HCT116 (cell line): Measurements from ENCODE around the gene CNTNAP5. TPM values are rescaled to one million over a fixed set of nuclear protein-coding genes. Genes with fewer than 3 reads are reported as not detected.

ENCODE experiments used
- ATAC-seq: fragments of 200-7000 bp; cut with Tn5 transposase; 2 replicates; pipeline ENCODE4 v1.9.1; 2020; ENCODE audit warnings: mild to moderate bottlenecking, moderate library complexity
- BruUV-seq: library from RNA; stranded (reverse); fragments of 400-500 nt; replicated peaks from 2 replicates; lab custom pipeline; 2021; lab: Mats Ljungman, UMichigan
- CTCF ChIA-PET: fragments of 300-600 bp; sonication (Branson Sonifier 250); formaldehyde crosslinking; loops from one replicate; lab custom pipeline; 2021; ENCODE audit warnings: antibody characterized with exemption; lab: Charles Lee
- POLR2A ChIA-PET: fragments of 300-600, 350-600 bp; sonication (Branson Sonifier 250); formaldehyde crosslinking; loops from one replicate; lab custom pipeline; 2021; ENCODE audit warnings: antibody characterized with exemption; lab: Charles Lee
- RAD21 ChIA-PET, 2 experiments: fragments of 300-600 bp; sonication (Branson Sonifier 250); formaldehyde crosslinking; loops; one replicate each; lab custom pipeline; 2023; ENCODE audit warnings: low total read pairs in 2 of 2; ENCODE audit not compliant: uncharacterized antibody in 2 of 2, unreplicated experiment in 2 of 2, low non-redundant PET in 1 of 2; lab: Charles Lee
- DNase-seq: peaks from one replicate; pipeline ENCODE4 v3.0.0-alpha.2; 2010; ENCODE audit warnings: low read depth, low spot score
- H2AFZ ChIP-seq: fragments of 200-600 bp; shearing (Covaris generic), sonication (generic); 2 replicates; pipeline ENCODE4 v1.6.1; 2017; ENCODE audit warnings: low read depth, mixed run types, mixed read lengths, antibody characterized with exemption, low read length; ENCODE audit not compliant: poor library complexity, severe bottlenecking
- H3K27ac ChIP-seq: 2 replicates; pipeline ENCODE4 v1.5.1; 2012; ENCODE audit warnings: low read depth, low read length
- H3K27me3 ChIP-seq: fragments of 200-600 bp; sonication (generic); 2 replicates; pipeline ENCODE4 v1.6.1; 2016; ENCODE audit warnings: mixed run types, low read length, mixed read lengths; ENCODE audit not compliant: insufficient read depth
- H3K36me3 ChIP-seq, 2 experiments: fragments of 200-500 bp in 1 of 2; fragments of 200-600 bp in 1 of 2; sonication (Bioruptor generic) in 1 of 2; sonication (generic) in 1 of 2; 2 replicates each; pipeline versions ENCODE4 v1.5.1 to v1.6.1; 2014 to 2016; ENCODE audit warnings: low read length in 2 of 2, inconsistent platforms in 1 of 2, mixed read lengths in 1 of 2, mixed run types in 1 of 2; ENCODE audit not compliant: insufficient read depth in 2 of 2, control insufficient read depth in 1 of 2
- H3K4me1 ChIP-seq, 2 experiments: fragments of 200-600 bp in 1 of 2; sonication (generic) in 1 of 2; 2 replicates each; pipeline versions ENCODE4 v1.5.1 to v1.6.1; 2012 to 2017; ENCODE audit warnings: low read length in 2 of 2, inconsistent platforms in 1 of 2, mild to moderate bottlenecking in 1 of 2, mixed read lengths in 1 of 2, mixed run types in 1 of 2, moderate library complexity in 1 of 2; ENCODE audit not compliant: insufficient read depth in 2 of 2, control insufficient read depth in 1 of 2
- H3K4me2 ChIP-seq: fragments of 200-600 bp; sonication (generic); 2 replicates; pipeline ENCODE4 v1.6.1; 2017; ENCODE audit warnings: mixed run types, low read length, mixed read lengths
- H3K4me3 ChIP-seq, 2 experiments: fragments of 200-600 bp in 1 of 2; sonication (generic) in 1 of 2; replicated peaks in 1 of 2; 2 replicates each; pipeline ENCODE4 v1.5.1; 2011 to 2016; ENCODE audit warnings: low read length in 2 of 2, control low read depth in 1 of 2, low read depth in 1 of 2, mild to moderate bottlenecking in 1 of 2, mixed read lengths in 1 of 2, mixed run types in 1 of 2
- H3K79me2 ChIP-seq: fragments of 200-600 bp; sonication (generic); 2 replicates; pipeline ENCODE4 v1.6.1; 2017; ENCODE audit warnings: mild to moderate bottlenecking, mixed run types, low read length, moderate library complexity, mixed read lengths; ENCODE audit not compliant: insufficient read depth
- H3K9ac ChIP-seq: fragments of 200-600 bp; sonication (generic); 2 replicates; pipeline ENCODE4 v1.6.1; 2016; ENCODE audit warnings: low read length, mixed read lengths
- H3K9me2 ChIP-seq: fragments of 200-600 bp; sonication (generic), shearing (Covaris generic); 2 replicates; pipeline ENCODE4 v1.6.1; 2017; ENCODE audit warnings: mixed run types, mild to moderate bottlenecking, moderate library complexity; ENCODE audit not compliant: insufficient read depth
- H3K9me3 ChIP-seq, 2 experiments: fragments of 200-500 bp in 1 of 2; fragments of 200-600 bp in 1 of 2; sonication (Bioruptor generic) in 1 of 2; sonication (generic) in 1 of 2; 2 replicates each; pipeline ENCODE4 v1.6.1; 2014 to 2017; ENCODE audit warnings: low read length in 2 of 2, mixed read lengths in 2 of 2, inconsistent platforms in 1 of 2, low read depth in 1 of 2, mild to moderate bottlenecking in 1 of 2, mixed run types in 1 of 2, moderate library complexity in 1 of 2; ENCODE audit not compliant: control insufficient read depth in 1 of 2, insufficient read depth in 1 of 2
- H4K20me1 ChIP-seq: fragments of 200-600 bp; sonication (generic), shearing (Covaris generic); 2 replicates; pipeline ENCODE4 v1.6.1; 2017; ENCODE audit warnings: mixed run types, mild to moderate bottlenecking, moderate library complexity; ENCODE audit not compliant: insufficient read depth
- CBX3 ChIP-seq: IDR thresholded peaks from 2 replicates; pipeline ENCODE4 v1.6.1; 2012; ENCODE audit warnings: low read depth
- CEBPB ChIP-seq: IDR thresholded peaks from 2 replicates; pipeline ENCODE4 v1.6.1; 2012; ENCODE audit warnings: low read depth
- EGR1 ChIP-seq: IDR thresholded peaks from 2 replicates; pipeline ENCODE4 v1.6.1; 2012; ENCODE audit warnings: low read depth
- ELF1 ChIP-seq: IDR thresholded peaks from 2 replicates; pipeline ENCODE4 v1.6.1; 2012; ENCODE audit warnings: low read depth, borderline replicate concordance
- EZH2 ChIP-seq: fragments of 200-600 bp; sonication (generic); IDR thresholded peaks from 2 replicates; pipeline ENCODE4 v1.6.1; 2017; ENCODE audit warnings: antibody characterized with exemption, mixed run types
- EZH2phosphoT487 ChIP-seq: fragments of 200-600 bp; IDR thresholded peaks from 2 replicates; pipeline ENCODE4 v1.6.1; 2018; ENCODE audit warnings: antibody characterized with exemption, borderline replicate concordance
- FOSL1 ChIP-seq: IDR thresholded peaks from 2 replicates; pipeline ENCODE4 v1.6.1; 2012; ENCODE audit warnings: low read depth
- POLR2A ChIP-seq: IDR thresholded peaks from 2 replicates; pipeline ENCODE4 v1.7.0; 2011; ENCODE audit warnings: borderline replicate concordance; ENCODE audit not compliant: insufficient read depth, insufficient read length; ENCODE audit errors: extremely low read depth
- SIN3A ChIP-seq: IDR thresholded peaks from 2 replicates; pipeline ENCODE4 v1.6.1; 2012; ENCODE audit warnings: low read depth
- SP1 ChIP-seq: IDR thresholded peaks from 2 replicates; pipeline ENCODE4 v1.6.1; 2012; ENCODE audit warnings: low read depth
- TCF7L2 ChIP-seq: IDR thresholded peaks from 2 replicates; pipeline ENCODE4 v1.7.0; 2011; ENCODE audit warnings: borderline replicate concordance, inconsistent platforms; ENCODE audit not compliant: insufficient read depth, insufficient read length; ENCODE audit errors: extremely low read depth
- intact Hi-C: fragments of 100-400 bp; cut with micrococcal nuclease; formaldehyde crosslinking; loops from 2 replicates; pipeline ENCODE4 v1.10.0; 2022
- total RNA-seq: library from RNA; stranded (reverse); gene quantifications from one replicate; pipeline ENCODE4 v1.2.1, GENCODE V29; 2021; ENCODE audit not compliant: unreplicated experiment
- TF ChIP-seq, protein P1 (sequence below): IDR thresholded peaks from 2 replicates; pipeline ENCODE4 v1.6.1; 2012

The CNTNAP5 gene
- total RNA-seq, 1 experiment from 2014 or later, result not detected

DNA sequence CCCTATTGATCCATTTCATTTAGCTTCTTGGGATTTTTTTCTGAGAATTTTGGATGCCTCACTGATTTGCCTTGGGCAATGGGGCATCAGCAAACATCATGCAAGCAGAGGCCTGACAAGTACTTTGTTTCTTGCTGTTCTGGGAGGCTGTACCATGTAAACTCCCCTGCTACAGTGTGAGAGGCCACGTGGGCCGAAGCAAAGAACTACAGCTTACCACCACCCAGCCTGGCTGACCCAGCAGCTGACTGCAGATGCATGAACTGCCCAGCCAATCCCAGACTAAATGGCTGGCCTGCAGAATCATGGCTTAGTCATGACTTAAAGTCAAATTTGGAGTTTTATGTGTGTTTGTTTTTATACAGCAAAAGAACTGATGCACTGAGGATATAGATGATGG is 579.9 kb downstream of the CNTNAP5 start:
- H3K9ac ChIP-seq, result no peak overlapping the region
- DNase-seq, result no peak
- H3K4me3 ChIP-seq, result no peak overlapping the region
- H3K27ac ChIP-seq, result no peak overlapping the region
- TF ChIP-seq SIN3A (no peak), EGR1 (no peak), ELF1 (no peak), CBX3 (no peak), POLR2A (no peak), EZH2 (no peak), SP1 (no peak), TCF7L2 (no peak), EZH2phosphoT487 (no peak)
- no peaks in the 10 kb centered on the region for H4K20me1 ChIP-seq
- H3K27me3 ChIP-seq, result no peaks in the 10 kb centered on the region
- no TSS peak for BruUV-seq
- no peaks in the 10 kb centered on the region for H3K9me2 ChIP-seq
- no peaks in the 10 kb centered on the region for H3K79me2 ChIP-seq
- ChIA-PET CTCF (no interaction called here), POLR2A (no interaction called here), RAD21 (no interaction called here)
- H3K9me3 ChIP-seq, result peaks cover 10 to 11% of the 10 kb centered on the region in 2 experiments; a peak in 2 of 4 replicates
- intact Hi-C loops, result no loop called here
- ATAC-seq, result no peak
- no peaks in the 10 kb centered on the region for H3K4me1 ChIP-seq
- H3K4me2 ChIP-seq, result no peak overlapping the region
- H2AFZ ChIP-seq, result no peak overlapping the region
- no peaks in the 10 kb centered on the region for H3K36me3 ChIP-seq

DNA sequence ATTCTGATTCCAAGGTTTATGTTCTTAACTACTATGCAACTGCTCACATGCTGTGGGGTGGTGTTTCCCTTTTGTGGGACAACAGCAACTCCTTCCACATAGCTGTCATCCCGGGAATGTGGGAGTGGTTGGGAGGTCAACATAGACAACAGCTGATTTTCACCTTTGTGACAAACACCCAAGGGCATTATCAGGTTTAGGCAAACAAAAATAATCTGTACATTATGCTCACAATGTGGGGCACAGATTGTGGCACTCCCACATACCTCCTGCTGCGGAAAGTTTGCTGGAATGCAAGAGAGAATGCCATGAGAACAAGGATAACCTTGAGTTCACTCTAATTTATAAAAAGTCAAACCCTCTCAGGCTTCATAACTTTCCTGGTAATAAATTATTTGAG is 582.6 kb downstream of the CNTNAP5 start:
- DNase-seq (no peak), ATAC-seq (no peak)
- Histone ChIP-seq H3K79me2 (no peaks in the 10 kb centered on the region), H3K4me1 (no peaks in the 10 kb centered on the region), H3K4me2 (no peak overlapping the region), H3K36me3 (no peaks in the 10 kb centered on the region), H3K27ac (no peak overlapping the region), H3K9ac (no peak overlapping the region), H3K9me3 (peaks cover 11 to 13% of the 10 kb centered on the region in 2 experiments; a peak in 2 of 4 replicates), H3K27me3 (no peaks in the 10 kb centered on the region), H3K9me2 (no peaks in the 10 kb centered on the region), H2AFZ (no peak overlapping the region), H4K20me1 (no peaks in the 10 kb centered on the region), H3K4me3 (no peak overlapping the region)
- TF ChIP-seq FOSL1 (no peak), CEBPB (no peak)
- TF ChIP-seq, protein P1, sequence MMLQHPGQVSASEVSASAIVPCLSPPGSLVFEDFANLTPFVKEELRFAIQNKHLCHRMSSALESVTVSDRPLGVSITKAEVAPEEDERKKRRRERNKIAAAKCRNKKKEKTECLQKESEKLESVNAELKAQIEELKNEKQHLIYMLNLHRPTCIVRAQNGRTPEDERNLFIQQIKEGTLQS, result no peak
- no TSS peak for BruUV-seq
- ChIA-PET POLR2A (no interaction called here), CTCF (no interaction called here), RAD21 (no interaction called here)
- intact Hi-C loops, result no loop called here
